Stimulated activated CD8-positive, alpha-beta memory T cell treated with anti-CD3 and anti-CD28 coated beads, Interleukin-12 subunit alpha, Interleukin-12 subunit beta, amount 100 ng/mL, for 1 hour (primary cell): ENCODE measurements around the gene SCN5A.

Experiments used
- DNase-seq: peaks from one replicate; pipeline ENCODE4 v3.0.0-alpha.2; 2020; ENCODE audit warnings: low read depth

SCN5A gene

GRCh38 chr3:38622336-38622735, 27.2 kb downstream of the SCN5A start:
- DNase-seq, result no peak

GRCh38 chr3:38620236-38620635, 29.3 kb downstream of the SCN5A start:
- DNase-seq, result no peak

- no peak for DNase-seq
Measured at GRCh38 chr3:38618343-38618742, 31.1 kb downstream of the SCN5A start.

GRCh38 chr3:38617586-38617985, 31.9 kb downstream of the SCN5A start:
- no peak for DNase-seq

GRCh38 chr3:38617137-38617536, 32.4 kb downstream of the SCN5A start:
- no peak for DNase-seq

GRCh38 chr3:38616658-38617057, 32.8 kb downstream of the SCN5A start:
- no peak for DNase-seq

- no peak for DNase-seq
Measured at GRCh38 chr3:38616111-38616510, 33.4 kb downstream of the SCN5A start.

GRCh38 chr3:38614651-38615352, 34.7 kb downstream of the SCN5A start:
- no peak for DNase-seq

- DNase-seq, result no peak
Measured at GRCh38 chr3:38614091-38614490, 35.4 kb downstream of the SCN5A start.

- no peak for DNase-seq
Measured at GRCh38 chr3:38613426-38613825, 36.1 kb downstream of the SCN5A start.

- no peak for DNase-seq
Measured at GRCh38 chr3:38611866-38612265, 37.6 kb downstream of the SCN5A start.

GRCh38 chr3:38610934-38611333, 38.6 kb downstream of the SCN5A start:
- no peak for DNase-seq

- no peak for DNase-seq
Measured at GRCh38 chr3:38610436-38610835, 39.1 kb downstream of the SCN5A start.

- DNase-seq, result no peak
Measured at GRCh38 chr3:38609386-38610111, 39.9 kb downstream of the SCN5A start.

GRCh38 chr3:38608961-38609360, 40.5 kb downstream of the SCN5A start:
- no peak for DNase-seq

GRCh38 chr3:38608086-38608775, 41.3 kb downstream of the SCN5A start:
- no peak for DNase-seq

- no peak for DNase-seq
Measured at GRCh38 chr3:38606561-38606960, 42.9 kb downstream of the SCN5A start.

GRCh38 chr3:38605981-38606380, 43.5 kb downstream of the SCN5A start:
- DNase-seq, result no peak

- DNase-seq, result no peak
Measured at GRCh38 chr3:38604246-38604645, 45.2 kb downstream of the SCN5A start.

GRCh38 chr3:38603731-38604131, 45.8 kb downstream of the SCN5A start:
- no peak for DNase-seq

- no peak for DNase-seq
Measured at GRCh38 chr3:38602576-38603250, 46.8 kb downstream of the SCN5A start.

GRCh38 chr3:38601956-38602550, 47.4 kb downstream of the SCN5A start:
- no peak for DNase-seq
